Hematopoietic multipotent progenitor cell treated with erythropoietin and hydrocortisone succinate and interleukin-3 and kit ligand, for 6 days (in vitro differentiated cells): Measurements from ENCODE around the gene SRSF9.
"Not testable (repeated sequence)": the region's sequence is repeated elsewhere in the genome, so short reads cannot be mapped to it uniquely, and the experiment has no call there.

Source experiments
- DNase-seq: peaks from one replicate; pipeline ENCODE4 v3.0.0-alpha.2; 2015

The SRSF9 gene

DNA sequence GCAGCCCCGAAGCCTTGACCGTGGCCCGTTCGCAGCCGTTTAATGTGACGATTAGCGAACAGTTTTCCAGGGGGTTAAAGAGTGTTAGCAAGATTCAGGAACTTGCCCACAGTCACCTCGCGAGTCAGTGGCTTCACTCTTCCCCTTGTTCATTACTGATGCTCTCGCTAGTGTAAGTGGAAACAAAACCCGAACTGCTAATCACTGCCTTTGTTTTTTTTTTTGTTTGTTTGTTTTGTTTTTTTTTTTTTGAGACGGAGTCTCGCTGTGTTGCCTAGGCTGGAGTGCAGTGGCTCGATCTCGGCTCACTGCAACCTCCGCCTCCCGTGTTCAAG is 22.7 kb downstream of the SRSF9 start:
- not testable (repeated sequence) for DNase-seq

- peak; percentile 90 for DNase-seq
Observed at GRCh38 chr12:120445911-120446843, 23.4 kb downstream of the SRSF9 start, which contains the start of the genes GATC and TRIAP1. GATC (plus strand) TSS chr12:120446444; CDS start chr12:120446481, 37 bp downstream. TRIAP1 (minus strand) TSS chr12:120446384; CDS start chr12:120446372, 12 bp downstream.

DNA sequence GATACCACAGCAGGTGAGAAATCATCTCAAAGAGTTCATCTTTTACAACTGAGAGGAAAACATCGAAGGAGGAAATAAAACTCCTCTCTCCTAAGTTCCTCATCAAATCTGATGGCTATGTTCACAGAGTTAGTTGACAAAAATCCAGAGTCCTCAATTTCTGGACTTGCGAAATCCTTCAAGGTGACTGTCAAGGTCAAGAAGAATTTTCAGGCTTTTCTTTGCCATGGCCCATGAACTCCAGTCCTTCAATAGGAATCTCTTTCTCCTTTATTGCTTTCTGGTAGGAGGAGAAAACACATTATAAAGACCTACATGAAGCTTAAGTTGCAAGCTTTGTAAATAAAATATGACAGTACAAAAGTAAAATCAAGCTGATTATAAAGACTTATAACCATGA is 24.9 kb downstream of the SRSF9 start:
- DNase-seq: no peak

DNA sequence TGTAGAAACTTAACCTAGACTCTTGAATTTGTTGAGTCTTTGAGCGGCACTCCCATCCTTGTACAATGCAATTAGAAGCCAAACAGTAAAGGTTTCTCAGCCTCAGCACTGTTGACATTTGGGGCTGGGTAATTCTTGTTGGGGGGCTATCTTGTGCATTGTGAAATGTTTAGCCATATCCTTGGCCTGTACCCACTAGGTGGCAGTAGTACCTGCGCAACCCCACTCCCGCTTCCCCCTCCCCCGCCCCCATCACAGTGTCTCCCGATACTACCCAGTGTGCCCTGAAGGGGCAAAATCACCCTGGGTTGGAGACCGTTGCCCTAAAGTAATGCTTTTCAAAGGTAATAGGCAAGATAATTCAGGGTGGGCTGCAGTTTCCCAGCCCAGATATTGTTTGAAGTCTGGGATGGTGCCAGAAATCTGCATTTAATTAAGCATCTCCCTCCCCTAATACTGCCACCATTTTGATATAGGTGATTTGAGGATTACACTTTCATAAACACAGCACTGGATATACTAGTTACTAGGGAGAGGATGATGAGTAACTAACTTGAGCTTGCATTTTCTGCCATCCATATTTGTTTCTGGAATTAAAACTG is 29.8 kb downstream of the SRSF9 start:
- DNase-seq: peak; percentile 93

DNA sequence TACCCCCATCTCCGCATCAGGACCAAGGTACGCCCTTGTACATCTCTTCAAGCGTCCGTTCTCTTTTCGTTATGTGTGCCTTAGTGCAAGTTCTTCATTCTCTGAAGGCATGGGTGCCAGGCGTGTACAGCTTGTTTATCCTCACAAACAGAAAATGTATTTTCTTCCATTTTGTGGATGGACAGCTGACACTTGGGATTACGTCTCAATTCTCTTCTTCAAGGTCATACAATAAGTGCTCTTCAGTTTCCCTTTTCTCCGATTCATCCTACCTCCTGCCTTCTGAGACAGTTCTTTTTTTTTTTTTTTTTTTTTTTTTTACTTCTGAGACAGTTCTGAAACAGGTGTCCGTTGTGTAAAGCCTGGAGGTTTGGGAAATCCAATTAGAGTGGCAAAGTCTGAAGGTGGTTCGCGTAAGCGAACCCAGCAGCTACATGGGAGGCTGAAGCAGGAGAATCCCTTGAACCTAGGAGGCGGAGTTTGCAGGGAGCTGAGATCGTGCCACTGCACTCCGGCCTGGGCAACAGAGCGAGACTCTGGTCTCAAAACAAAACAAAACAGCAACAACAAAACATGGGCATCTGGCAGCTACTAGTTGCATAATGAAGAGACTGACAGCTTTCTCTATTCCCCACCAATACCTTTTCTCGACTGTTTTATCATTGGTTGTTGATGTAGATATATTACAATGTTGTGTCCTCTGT is 30.9 kb downstream of the SRSF9 start:
- DNase-seq: peak; percentile 38

- peak; percentile 100 for DNase-seq
Observed at GRCh38 chr12:120437735-120438494, 31.6 kb downstream of the SRSF9 start, which contains the start of gene COX6A1. COX6A1 (plus strand) TSS chr12:120438113; CDS start chr12:120438127, 14 bp downstream.

- no peak for DNase-seq
Observed at GRCh38 chr12:120432772-120433525, 36.6 kb downstream of the SRSF9 start.

GRCh38 chr12:120429368-120429767 is 40.2 kb downstream of the SRSF9 start:
- DNase-seq: no peak

- DNase-seq: no peak
Observed at GRCh38 chr12:120428597-120429229, 40.8 kb downstream of the SRSF9 start.

- DNase-seq: no peak
Observed at GRCh38 chr12:120425797-120426196, 43.8 kb downstream of the SRSF9 start.

DNA sequence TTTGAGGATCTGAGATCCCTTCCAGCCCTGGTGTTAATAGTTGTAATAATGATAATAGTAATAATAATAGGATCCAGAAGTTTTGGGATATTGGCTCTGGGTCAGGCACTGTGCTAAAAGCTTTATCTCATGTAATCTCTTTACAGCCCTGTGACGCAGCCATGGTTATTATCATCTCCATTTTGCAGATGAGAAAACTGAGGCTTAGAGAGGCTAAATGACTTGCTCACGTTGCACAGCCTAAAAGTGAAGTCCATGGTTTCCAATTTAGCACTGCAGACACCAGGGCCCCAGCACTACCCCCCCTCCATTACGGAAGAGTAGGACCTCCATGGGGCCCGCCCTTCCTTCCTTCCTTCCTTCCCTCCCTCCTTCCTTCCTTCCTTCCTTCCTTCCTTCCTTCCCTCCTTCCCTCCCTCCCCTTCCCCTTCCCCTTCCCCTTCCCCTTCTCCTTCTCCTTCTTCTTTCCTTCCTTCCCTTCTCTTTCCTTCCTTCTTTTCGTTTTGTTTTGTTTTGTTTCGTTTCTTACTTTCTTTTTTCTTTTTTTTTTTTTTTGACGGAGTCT is 46.6 kb downstream of the SRSF9 start:
- no peak for DNase-seq

DNA sequence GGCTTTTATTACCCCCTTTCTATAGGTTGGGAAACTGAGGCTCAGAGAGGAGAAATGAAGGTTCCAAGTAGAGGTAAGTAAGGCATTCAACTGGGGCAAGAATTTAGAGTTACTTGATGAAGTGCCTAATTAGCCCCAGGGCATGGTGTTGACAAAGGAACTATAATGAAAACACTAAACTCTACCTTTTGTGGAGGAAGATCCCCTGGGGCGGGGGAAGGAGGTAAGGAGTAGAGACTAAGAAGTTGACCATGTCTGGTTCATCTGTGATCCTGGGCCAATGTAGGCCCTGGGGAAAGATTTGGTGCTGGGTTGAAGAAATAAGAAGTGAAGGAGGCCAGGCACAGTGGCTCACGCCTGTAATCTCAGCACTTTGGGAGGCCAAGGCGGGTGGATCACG is 47.8 kb downstream of the SRSF9 start:
- no peak for DNase-seq

DNA sequence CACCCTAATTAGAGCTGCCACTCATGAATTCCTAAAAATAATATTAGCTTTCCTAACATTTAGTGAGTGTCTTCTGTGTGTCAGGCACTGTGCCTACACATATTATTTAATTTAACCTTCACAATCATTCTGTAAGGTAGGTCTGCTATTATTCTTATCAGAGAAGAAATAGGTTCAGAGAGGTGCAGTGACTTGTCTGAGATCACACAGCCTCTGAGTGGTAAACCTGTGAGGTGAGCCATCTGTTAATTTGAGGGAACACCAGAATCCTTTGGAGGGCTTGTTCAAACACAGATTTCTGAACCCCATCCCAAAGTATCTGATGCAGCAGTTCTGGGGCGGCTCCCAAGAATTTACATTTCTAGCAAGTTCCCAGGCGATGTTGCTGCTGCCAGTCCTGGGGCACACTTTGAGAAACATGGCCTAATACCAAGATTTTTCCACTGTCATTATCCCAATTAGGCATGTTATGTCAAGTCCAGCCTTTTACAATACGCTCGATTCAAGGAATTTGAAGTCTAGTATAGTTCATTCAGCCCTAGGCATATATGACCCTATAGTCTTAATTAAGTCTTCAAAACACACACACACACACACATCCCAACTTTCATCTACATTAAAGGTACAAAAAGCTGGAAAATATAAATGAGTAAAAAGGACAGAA is 51.5 kb downstream of the SRSF9 start:
- no peak for DNase-seq

- DNase-seq: no peak
Observed at GRCh38 chr12:120416490-120417216, 52.9 kb downstream of the SRSF9 start.

DNA sequence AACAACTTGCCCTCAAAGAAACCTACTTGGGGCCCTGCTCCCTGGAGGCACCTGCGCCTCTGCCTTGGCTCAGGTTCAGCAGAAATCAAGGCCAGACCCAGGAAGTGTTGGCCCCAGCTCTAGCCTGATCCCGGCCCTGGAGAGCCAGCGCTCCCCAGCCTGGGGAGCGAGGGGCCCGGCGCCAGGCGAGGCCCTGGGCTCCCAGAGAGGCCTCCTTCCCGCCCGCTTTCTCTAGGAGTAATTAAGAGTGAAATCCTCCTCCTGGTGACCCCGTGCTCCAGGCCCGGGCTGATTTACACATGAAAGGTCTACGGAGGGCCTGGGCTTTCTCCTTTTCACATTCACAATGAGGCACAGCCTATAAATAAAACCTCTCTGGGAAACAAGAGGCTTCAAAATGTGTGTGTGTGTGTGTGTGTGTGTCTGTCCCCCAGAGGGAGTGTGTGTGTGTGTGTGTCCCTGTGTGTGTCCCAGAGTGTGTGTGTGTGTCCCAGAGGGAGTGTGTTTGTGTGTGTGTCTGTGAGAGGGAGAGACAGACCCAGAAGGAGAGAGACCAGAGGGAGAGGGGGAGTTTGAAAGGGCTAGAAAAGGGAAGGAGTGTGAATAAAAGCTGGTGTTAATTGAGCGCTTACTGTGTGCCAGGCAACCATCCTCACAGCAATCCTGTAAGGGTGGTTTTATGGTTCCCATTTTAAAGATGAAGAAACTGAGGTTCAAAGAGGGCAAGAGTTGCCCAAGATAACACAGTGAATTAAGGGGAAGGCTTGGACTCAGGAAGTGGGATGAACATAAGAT is 55.5 kb downstream of the SRSF9 start:
- DNase-seq: no peak

- DNase-seq: no peak
Observed at GRCh38 chr12:120412421-120412820, 57.1 kb downstream of the SRSF9 start.
